ENCODE measurements around the gene ZBTB20.

- TF ChIP-seq, protein P1, sequence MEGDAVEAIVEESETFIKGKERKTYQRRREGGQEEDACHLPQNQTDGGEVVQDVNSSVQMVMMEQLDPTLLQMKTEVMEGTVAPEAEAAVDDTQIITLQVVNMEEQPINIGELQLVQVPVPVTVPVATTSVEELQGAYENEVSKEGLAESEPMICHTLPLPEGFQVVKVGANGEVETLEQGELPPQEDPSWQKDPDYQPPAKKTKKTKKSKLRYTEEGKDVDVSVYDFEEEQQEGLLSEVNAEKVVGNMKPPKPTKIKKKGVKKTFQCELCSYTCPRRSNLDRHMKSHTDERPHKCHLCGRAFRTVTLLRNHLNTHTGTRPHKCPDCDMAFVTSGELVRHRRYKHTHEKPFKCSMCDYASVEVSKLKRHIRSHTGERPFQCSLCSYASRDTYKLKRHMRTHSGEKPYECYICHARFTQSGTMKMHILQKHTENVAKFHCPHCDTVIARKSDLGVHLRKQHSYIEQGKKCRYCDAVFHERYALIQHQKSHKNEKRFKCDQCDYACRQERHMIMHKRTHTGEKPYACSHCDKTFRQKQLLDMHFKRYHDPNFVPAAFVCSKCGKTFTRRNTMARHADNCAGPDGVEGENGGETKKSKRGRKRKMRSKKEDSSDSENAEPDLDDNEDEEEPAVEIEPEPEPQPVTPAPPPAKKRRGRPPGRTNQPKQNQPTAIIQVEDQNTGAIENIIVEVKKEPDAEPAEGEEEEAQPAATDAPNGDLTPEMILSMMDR (IDR thresholded peaks at IDR 0.05) = no peak
- no peak for TF ChIP-seq POLR2A (IDR thresholded peaks at IDR 0.05)
Observed at GRCh38 chr3:114866430-114866829, 280.7 kb downstream of the ZBTB20 start.

Measured in thyroid gland (tissue), 4 donors.